ENCODE results near the gene EIF4G3. TPM values are rescaled to one million over a fixed set of nuclear protein-coding genes. Genes with fewer than 3 reads are reported as not detected.
A peak's percentile ranks its signal among the peaks of the same experiment; 100 is the strongest.

The EIF4G3 gene
- total RNA-seq, 1 donor, result 58.6 TPM

DNA sequence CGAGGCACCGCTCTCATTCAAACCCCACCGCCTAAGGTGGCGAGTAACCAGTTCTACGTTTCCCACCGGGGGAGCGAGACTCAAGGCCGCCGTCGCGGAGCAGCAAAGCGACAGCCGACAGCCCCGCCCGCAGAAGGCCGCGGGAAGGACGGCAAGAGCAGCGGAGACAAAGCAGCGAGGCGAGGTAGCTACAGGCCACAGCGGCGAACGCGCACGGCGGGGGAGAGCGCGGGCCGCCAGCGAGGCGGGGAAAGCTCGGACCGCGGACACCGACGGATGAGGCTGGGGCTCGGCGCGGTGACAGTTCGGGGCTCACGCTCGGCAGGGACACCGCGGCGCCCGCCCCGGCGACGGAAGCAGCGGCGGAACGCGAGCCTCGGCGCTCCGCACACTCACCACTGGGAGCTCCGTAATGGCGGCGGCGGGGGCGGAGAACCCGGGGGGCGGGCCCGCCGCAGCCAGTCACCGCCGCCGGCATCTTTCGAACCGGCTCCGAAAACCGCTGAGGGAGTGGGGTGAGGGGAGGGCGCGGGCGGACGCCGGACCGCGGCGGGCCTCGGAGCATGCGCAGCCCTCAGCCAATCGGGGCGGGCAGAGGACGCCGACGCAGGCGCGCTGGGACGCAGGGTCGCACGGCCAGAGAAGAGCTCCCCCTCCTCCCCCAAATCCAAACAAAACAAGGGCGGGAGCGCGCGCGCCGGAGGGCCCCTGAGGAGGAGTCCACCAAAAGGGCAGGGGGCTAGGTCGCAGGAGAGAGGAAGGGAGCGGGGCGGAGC, 390.3 kb downstream of the EIF4G3 start:
- no peak for TF ChIP-seq CTCF (IDR thresholded peaks at IDR 0.05; ENCODE audit: insufficient read depth, low read length)
- peak overlapping the region; percentile 88 for H3K4me3 ChIP-seq (ENCODE audit: low read depth, low read length)
- peak; percentile 90 for DNase-seq (ENCODE audit: low read depth)

GRCh38 chr1:20785907-20786252, 390.8 kb downstream of the EIF4G3 start:
- DNase-seq (ENCODE audit: low read depth), result no peak
- H3K4me3 ChIP-seq (ENCODE audit: low read depth, low read length), result peak overlapping the region; percentile 88
- TF ChIP-seq CTCF (IDR thresholded peaks at IDR 0.05; ENCODE audit: insufficient read depth, low read length), result no peak

GRCh38 chr1:20775700-20776099, 401.0 kb downstream of the EIF4G3 start:
- no peak for DNase-seq (ENCODE audit: low read depth)
- no peak overlapping the region for H3K4me3 ChIP-seq (ENCODE audit: low read depth, low read length)
- no peak for TF ChIP-seq CTCF (IDR thresholded peaks at IDR 0.05; ENCODE audit: insufficient read depth, low read length)

DNA sequence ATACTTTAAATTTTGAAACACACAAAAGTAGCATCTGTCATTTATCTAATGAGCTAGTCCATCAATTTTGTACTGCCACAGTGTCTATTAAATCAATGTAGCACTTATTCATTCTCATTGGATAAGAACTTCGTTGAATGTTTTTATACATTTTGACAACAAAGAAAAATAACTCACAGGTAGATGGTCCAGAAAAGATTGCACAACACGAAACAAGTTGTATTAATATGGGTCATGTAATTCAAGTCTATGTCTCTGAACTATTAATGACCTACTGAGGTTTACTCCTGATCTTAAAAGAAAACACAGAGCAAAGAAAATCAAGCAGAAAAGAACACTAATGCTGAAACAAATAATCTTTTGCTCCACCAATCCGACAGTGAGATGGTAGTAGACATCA, 404.9 kb downstream of the EIF4G3 start:
- no peak for TF ChIP-seq CTCF (IDR thresholded peaks at IDR 0.05; ENCODE audit: insufficient read depth, low read length)
- DNase-seq (ENCODE audit: low read depth), result no peak
- no peak overlapping the region for H3K4me3 ChIP-seq (ENCODE audit: low read depth, low read length)

DNA sequence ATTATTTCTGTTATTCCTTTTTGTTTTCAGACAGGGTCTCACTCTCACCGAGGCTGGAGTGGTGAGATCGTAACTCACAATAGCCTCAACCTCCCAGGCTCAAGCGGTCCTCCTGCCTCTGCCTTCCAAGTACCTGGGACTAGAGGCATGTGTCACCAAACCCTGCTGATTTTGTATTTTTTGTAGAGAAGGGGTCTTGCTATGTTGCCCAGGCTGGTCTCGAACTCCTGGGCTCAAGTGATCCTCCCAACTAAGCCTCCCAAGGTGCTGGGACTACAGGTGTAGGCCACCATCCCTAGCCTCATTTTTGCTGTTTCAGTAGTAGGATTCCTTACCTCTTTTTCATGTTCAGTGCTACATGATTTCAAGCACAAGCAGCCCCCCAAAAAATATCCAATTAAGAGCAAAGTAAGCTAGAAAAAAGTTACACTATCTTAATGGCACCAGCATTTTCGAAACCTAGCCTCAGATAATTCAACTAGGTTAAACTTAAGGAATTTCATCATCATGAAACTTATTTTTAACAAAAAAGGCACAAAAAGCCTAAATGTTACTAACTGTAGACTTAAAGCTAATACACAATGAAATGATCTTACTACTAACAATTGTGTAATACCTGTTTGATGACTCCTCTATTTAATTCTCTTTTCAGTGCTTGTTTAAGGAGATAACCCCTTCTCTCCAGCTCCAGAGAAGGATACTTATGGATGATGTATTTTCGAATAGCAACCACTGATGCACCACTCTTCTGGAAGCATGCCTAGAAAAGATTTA, 406.2 kb downstream of the EIF4G3 start:
- no peak overlapping the region for H3K4me3 ChIP-seq (ENCODE audit: low read depth, low read length)
- TF ChIP-seq CTCF (IDR thresholded peaks at IDR 0.05; ENCODE audit: insufficient read depth, low read length), result no peak
- no peak for DNase-seq (ENCODE audit: low read depth)

DNA sequence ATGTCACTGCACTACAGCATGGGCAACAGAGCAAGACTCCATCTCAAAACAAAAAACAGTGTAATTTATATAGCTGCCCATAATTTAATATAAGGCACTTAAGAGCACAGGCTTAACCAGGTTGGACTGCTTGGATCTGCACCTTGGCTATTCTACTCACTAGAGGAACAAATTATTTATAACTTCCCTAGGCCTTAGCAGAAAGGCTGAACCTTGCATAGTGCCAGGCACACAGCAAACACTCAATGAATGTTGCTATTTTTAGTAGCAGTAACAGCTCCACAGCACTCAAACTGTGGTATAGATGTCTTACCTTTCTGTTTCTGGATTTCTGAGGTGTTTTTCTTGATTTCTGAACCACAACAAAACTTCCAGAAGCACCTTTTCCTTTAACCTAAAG, 409.4 kb downstream of the EIF4G3 start:
- DNase-seq (ENCODE audit: low read depth), result no peak
- no peak for TF ChIP-seq CTCF (IDR thresholded peaks at IDR 0.05; ENCODE audit: insufficient read depth, low read length)
- no peak overlapping the region for H3K4me3 ChIP-seq (ENCODE audit: low read depth, low read length)

Measured in fibroblast of the aortic adventitia (primary cell).